WTC11 (cell line): ENCODE results near the gene PTGFR. TPM values are rescaled to one million over a fixed set of nuclear protein-coding genes. Genes with fewer than 3 reads are reported as not detected.

Source experiments
- ATAC-seq: fragments of 200-7000 bp; cut with Tn5 transposase; 2 replicates; pipeline ENCODE4 v1.10.0; 2021; ENCODE audit warnings: mild to moderate bottlenecking, moderate library complexity
- CTCF ChIA-PET: fragments of 300-600 bp; sonication (Branson Sonifier 250); formaldehyde crosslinking; loops from one replicate; lab custom pipeline; 2021; ENCODE audit warnings: antibody characterized with exemption; lab: Charles Lee
- POLR2A ChIA-PET: fragments of 350-600 bp; sonication (Branson Sonifier 250); formaldehyde crosslinking; loops from one replicate; lab custom pipeline; 2021; ENCODE audit warnings: antibody characterized with exemption; lab: Charles Lee
- DNase-seq: peaks from one replicate; pipeline ENCODE4 v3.0.0; 2021; ENCODE audit warnings: low spot score
- H3K27ac Mint-ChIP-seq: 2 replicates; pipeline ENCODE4 v1.8.0; 2021; ENCODE audit warnings: mixed read lengths
- H3K27me3 Mint-ChIP-seq: 2 replicates; pipeline ENCODE4 v1.8.0; 2021; ENCODE audit warnings: low read depth, mild to moderate bottlenecking, moderate library complexity, mixed read lengths
- H3K36me3 Mint-ChIP-seq: 2 replicates; pipeline ENCODE4 v1.8.0; 2021; ENCODE audit warnings: mixed read lengths
- H3K4me1 Mint-ChIP-seq: 2 replicates; pipeline ENCODE4 v1.8.0; 2022; ENCODE audit warnings: mixed read lengths
- H3K4me3 Mint-ChIP-seq: 2 replicates; pipeline ENCODE4 v1.8.0; 2021; ENCODE audit warnings: mild to moderate bottlenecking, moderate library complexity, mixed read lengths
- H3K9me3 Mint-ChIP-seq: 2 replicates; pipeline ENCODE4 v1.8.0; 2021; ENCODE audit warnings: mixed read lengths
- ATF1 ChIP-seq: sonication (generic); formaldehyde crosslinking; IDR thresholded peaks from 2 replicates; pipeline ENCODE4 v1.8.1; 2023; ENCODE audit warnings: mild to moderate bottlenecking, moderate library complexity, missing genetic modification reagents
- E2F1 ChIP-seq: sonication (generic); formaldehyde crosslinking; IDR thresholded peaks from 2 replicates; pipeline ENCODE4 v1.8.0; 2022; ENCODE audit warnings: mild to moderate bottlenecking, missing genetic modification reagents
- ELF4 ChIP-seq: sonication (generic); formaldehyde crosslinking; IDR thresholded peaks from 2 replicates; pipeline ENCODE4 v1.8.1; 2022; ENCODE audit warnings: low read depth, mild to moderate bottlenecking, moderate library complexity, missing genetic modification reagents
- ERG ChIP-seq: fragments of 250-450 bp; sonication (Bioruptor Pico); IDR thresholded peaks from 2 replicates; pipeline ENCODE4 v1.8.0; 2021; ENCODE audit warnings: mild to moderate bottlenecking
- ESRRA ChIP-seq: sonication (generic); formaldehyde crosslinking; IDR thresholded peaks from 2 replicates; pipeline ENCODE4 v1.8.1; 2022; ENCODE audit warnings: mild to moderate bottlenecking, missing genetic modification reagents, borderline replicate concordance
- GRHL2 ChIP-seq: fragments of 250-450 bp; sonication (Bioruptor Pico); IDR thresholded peaks from 2 replicates; pipeline ENCODE4 v1.8.0; 2022; ENCODE audit warnings: mild to moderate bottlenecking, moderate library complexity; ENCODE audit not compliant: insufficient replicate concordance, severe bottlenecking
- JUN ChIP-seq: sonication (generic); formaldehyde crosslinking; IDR thresholded peaks from 2 replicates; pipeline ENCODE4 v1.8.0; 2023; ENCODE audit warnings: mild to moderate bottlenecking, missing genetic modification reagents
- KAT7 ChIP-seq: sonication (generic); formaldehyde crosslinking; IDR thresholded peaks from 2 replicates; pipeline ENCODE4 v1.8.1; 2023; ENCODE audit warnings: missing genetic modification reagents, mild to moderate bottlenecking, borderline replicate concordance
- NR3C1 ChIP-seq: sonication (generic); formaldehyde crosslinking; conservative IDR thresholded peaks from 2 replicates; pipeline ENCODE4 v1.8.1; 2023; ENCODE audit warnings: low read depth, mild to moderate bottlenecking, missing genetic modification reagents
- PRRX2 ChIP-seq: fragments of 250-450 bp; sonication (Bioruptor Pico); IDR thresholded peaks from 2 replicates; pipeline ENCODE4 v1.8.0; 2021; ENCODE audit warnings: mild to moderate bottlenecking
- RELA ChIP-seq: sonication (generic); formaldehyde crosslinking; IDR thresholded peaks from 2 replicates; pipeline ENCODE4 v1.8.1; 2022; ENCODE audit warnings: missing genetic modification reagents, mild to moderate bottlenecking, borderline replicate concordance
- SP1 ChIP-seq: sonication (generic); formaldehyde crosslinking; conservative IDR thresholded peaks from 2 replicates; pipeline ENCODE4 v1.8.1; 2022; ENCODE audit warnings: missing genetic modification reagents
- TEAD1 ChIP-seq: sonication (generic); formaldehyde crosslinking; IDR thresholded peaks from 2 replicates; pipeline ENCODE4 v1.8.0; 2022; ENCODE audit warnings: mild to moderate bottlenecking, missing genetic modification reagents
- ZMAT4 ChIP-seq: fragments of 250-450 bp; sonication (Bioruptor Pico); IDR thresholded peaks from 2 replicates; pipeline ENCODE4 v1.9.0; 2021; ENCODE audit warnings: mild to moderate bottlenecking
- ZNF232 ChIP-seq: sonication (generic); formaldehyde crosslinking; IDR thresholded peaks from 2 replicates; pipeline ENCODE4 v1.8.0; 2022; ENCODE audit warnings: mild to moderate bottlenecking, missing genetic modification reagents
- ZNF423 ChIP-seq: fragments of 250-450 bp; sonication (Bioruptor Pico); IDR thresholded peaks from 2 replicates; pipeline ENCODE4 v2.1.2; 2022; ENCODE audit warnings: mild to moderate bottlenecking, moderate library complexity
- total RNA-seq: library from RNA; stranded (reverse); gene quantifications from 3 replicates; pipeline ENCODE4 v1.2.3, GENCODE V29; 2021
- TF ChIP-seq, protein P1 (sequence below): sonication (generic); formaldehyde crosslinking; IDR thresholded peaks from 2 replicates; pipeline ENCODE4 v1.8.1; 2023; ENCODE audit warnings: mild to moderate bottlenecking, moderate library complexity, missing genetic modification reagents
- TF ChIP-seq, protein P2 (sequence below): sonication (generic); formaldehyde crosslinking; IDR thresholded peaks from 2 replicates; pipeline ENCODE4 v1.8.1; 2023; ENCODE audit warnings: mild to moderate bottlenecking, missing genetic modification reagents
- TF ChIP-seq, protein P3 (sequence below): sonication (generic); formaldehyde crosslinking; IDR thresholded peaks from 2 replicates; pipeline ENCODE4 v1.8.1; 2022; ENCODE audit warnings: low read depth, missing genetic modification reagents, borderline replicate concordance
- TF ChIP-seq, protein P4 (sequence below): sonication (generic); formaldehyde crosslinking; IDR thresholded peaks from 2 replicates; pipeline ENCODE4 v1.8.0; 2023; ENCODE audit warnings: missing genetic modification reagents
- TF ChIP-seq, protein P5 (sequence below): sonication (generic); formaldehyde crosslinking; conservative IDR thresholded peaks from 2 replicates; pipeline ENCODE4 v1.8.1; 2022; ENCODE audit warnings: mild to moderate bottlenecking, missing genetic modification reagents
- TF ChIP-seq, protein P6 (sequence below): sonication (generic); formaldehyde crosslinking; IDR thresholded peaks from 2 replicates; pipeline ENCODE4 v1.8.0; 2022; ENCODE audit warnings: mild to moderate bottlenecking, missing genetic modification reagents

PTGFR gene
- total RNA-seq, 1 experiment from 2014 or later, result 0.04 TPM

DNA sequence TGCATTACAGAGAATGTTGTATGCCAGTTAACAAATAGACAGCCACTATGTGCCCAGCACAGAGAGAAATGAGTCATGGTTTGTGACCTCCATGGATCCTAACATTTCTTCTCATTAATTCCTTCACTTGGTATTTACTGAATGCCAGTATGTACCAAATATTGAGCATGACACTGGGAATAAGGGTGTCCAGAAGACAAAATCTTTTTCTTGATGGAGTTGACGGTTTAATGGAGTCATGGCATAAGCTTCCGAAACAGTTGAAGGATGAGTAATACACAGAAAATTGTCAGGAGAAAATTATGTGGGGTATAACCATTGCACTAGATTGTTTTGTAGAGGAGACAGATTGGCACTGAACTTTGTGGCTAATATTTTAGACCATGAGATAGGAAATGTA, 36.9 kb downstream of the PTGFR start (continued):
- TF ChIP-seq ZMAT4 (no peak), E2F1 (CRISPR knock-in tag) (no peak), ESRRA (no peak)
- TF ChIP-seq, protein P1, sequence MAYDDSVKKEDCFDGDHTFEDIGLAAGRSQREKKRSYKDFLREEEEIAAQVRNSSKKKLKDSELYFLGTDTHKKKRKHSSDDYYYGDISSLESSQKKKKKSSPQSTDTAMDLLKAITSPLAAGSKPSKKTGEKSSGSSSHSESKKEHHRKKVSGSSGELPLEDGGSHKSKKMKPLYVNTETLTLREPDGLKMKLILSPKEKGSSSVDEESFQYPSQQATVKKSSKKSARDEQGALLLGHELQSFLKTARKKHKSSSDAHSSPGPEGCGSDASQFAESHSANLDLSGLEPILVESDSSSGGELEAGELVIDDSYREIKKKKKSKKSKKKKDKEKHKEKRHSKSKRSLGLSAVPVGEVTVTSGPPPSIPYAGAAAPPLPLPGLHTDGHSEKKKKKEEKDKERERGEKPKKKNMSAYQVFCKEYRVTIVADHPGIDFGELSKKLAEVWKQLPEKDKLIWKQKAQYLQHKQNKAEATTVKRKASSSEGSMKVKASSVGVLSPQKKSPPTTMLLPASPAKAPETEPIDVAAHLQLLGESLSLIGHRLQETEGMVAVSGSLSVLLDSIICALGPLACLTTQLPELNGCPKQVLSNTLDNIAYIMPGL (CRISPR knock-in tag), result no peak
- TF ChIP-seq, protein P2, sequence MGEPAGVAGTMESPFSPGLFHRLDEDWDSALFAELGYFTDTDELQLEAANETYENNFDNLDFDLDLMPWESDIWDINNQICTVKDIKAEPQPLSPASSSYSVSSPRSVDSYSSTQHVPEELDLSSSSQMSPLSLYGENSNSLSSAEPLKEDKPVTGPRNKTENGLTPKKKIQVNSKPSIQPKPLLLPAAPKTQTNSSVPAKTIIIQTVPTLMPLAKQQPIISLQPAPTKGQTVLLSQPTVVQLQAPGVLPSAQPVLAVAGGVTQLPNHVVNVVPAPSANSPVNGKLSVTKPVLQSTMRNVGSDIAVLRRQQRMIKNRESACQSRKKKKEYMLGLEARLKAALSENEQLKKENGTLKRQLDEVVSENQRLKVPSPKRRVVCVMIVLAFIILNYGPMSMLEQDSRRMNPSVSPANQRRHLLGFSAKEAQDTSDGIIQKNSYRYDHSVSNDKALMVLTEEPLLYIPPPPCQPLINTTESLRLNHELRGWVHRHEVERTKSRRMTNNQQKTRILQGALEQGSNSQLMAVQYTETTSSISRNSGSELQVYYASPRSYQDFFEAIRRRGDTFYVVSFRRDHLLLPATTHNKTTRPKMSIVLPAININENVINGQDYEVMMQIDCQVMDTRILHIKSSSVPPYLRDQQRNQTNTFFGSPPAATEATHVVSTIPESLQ (CRISPR knock-in tag), result no peak
- TF ChIP-seq, protein P3, sequence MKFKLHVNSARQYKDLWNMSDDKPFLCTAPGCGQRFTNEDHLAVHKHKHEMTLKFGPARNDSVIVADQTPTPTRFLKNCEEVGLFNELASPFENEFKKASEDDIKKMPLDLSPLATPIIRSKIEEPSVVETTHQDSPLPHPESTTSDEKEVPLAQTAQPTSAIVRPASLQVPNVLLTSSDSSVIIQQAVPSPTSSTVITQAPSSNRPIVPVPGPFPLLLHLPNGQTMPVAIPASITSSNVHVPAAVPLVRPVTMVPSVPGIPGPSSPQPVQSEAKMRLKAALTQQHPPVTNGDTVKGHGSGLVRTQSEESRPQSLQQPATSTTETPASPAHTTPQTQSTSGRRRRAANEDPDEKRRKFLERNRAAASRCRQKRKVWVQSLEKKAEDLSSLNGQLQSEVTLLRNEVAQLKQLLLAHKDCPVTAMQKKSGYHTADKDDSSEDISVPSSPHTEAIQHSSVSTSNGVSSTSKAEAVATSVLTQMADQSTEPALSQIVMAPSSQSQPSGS (CRISPR knock-in tag), result no peak

GRCh38 chr1:78533527-78533926, 42.8 kb downstream of the PTGFR start:
- H3K4me3 Mint-ChIP-seq, result no peak overlapping the region
- no peak for ATAC-seq
- CTCF ChIA-PET, result no interaction called here

DNA sequence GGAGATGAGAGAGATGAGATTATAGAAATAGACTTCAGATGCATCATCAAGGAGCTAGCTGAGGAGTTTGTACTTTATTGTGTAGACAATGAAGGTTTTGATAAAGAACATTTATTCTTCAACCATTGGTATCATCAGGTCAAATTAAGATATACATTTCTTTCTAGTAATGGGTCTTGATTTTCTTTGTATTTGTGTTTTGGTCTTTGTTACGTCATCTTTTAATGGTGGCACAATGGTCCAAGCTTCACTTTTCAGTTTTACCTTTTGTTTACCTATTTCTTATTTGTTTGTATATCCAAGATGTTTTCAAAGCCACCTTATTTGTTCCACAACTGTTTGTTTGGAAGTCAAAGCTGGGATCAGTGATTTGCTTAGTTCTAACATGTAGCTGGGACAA, 44.5 kb downstream of the PTGFR start:
- POLR2A ChIA-PET, result no interaction called here
- CTCF ChIA-PET, result no interaction called here
- DNase-seq, result no peak
- H3K9me3 Mint-ChIP-seq, result no peaks in the 10 kb centered on the region
- H3K27me3 Mint-ChIP-seq, result no peaks in the 10 kb centered on the region
- TF ChIP-seq ZNF232, result no peak
- TF ChIP-seq, protein P4, sequence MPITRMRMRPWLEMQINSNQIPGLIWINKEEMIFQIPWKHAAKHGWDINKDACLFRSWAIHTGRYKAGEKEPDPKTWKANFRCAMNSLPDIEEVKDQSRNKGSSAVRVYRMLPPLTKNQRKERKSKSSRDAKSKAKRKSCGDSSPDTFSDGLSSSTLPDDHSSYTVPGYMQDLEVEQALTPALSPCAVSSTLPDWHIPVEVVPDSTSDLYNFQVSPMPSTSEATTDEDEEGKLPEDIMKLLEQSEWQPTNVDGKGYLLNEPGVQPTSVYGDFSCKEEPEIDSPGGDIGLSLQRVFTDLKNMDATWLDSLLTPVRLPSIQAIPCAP (CRISPR knock-in tag), result no peak
- no peaks in the 10 kb centered on the region for H3K36me3 Mint-ChIP-seq
- H3K4me1 Mint-ChIP-seq, result no peaks in the 10 kb centered on the region
- H3K4me3 Mint-ChIP-seq, result no peak overlapping the region
- no peak overlapping the region for H3K27ac Mint-ChIP-seq
- no peak for ATAC-seq

More at GRCh38 chr1:78533527-78533926, 42.8 kb downstream of the PTGFR start:
- Mint-ChIP-seq H3K27me3 (no peaks in the 10 kb centered on the region), H3K9me3 (no peaks in the 10 kb centered on the region), H3K4me1 (no peaks in the 10 kb centered on the region), H3K36me3 (no peaks in the 10 kb centered on the region), H3K27ac (no peak overlapping the region)
- POLR2A ChIA-PET, result no interaction called here
- TF ChIP-seq GRHL2 (CRISPR knock-in tag) (no peak), RELA (CRISPR knock-in tag) (no peak), SP1 (CRISPR knock-in tag) (no peak), JUN (CRISPR knock-in tag) (no peak), TEAD1 (CRISPR knock-in tag) (no peak), ZNF232 (no peak), PRRX2 (CRISPR knock-in tag) (no peak), ELF4 (CRISPR knock-in tag) (no peak), ZNF423 (CRISPR knock-in tag) (no peak), KAT7 (CRISPR knock-in tag) (no peak), NR3C1 (CRISPR knock-in tag) (no peak), ERG (no peak), ATF1 (CRISPR knock-in tag) (no peak)
- TF ChIP-seq, protein P5, sequence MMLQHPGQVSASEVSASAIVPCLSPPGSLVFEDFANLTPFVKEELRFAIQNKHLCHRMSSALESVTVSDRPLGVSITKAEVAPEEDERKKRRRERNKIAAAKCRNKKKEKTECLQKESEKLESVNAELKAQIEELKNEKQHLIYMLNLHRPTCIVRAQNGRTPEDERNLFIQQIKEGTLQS (CRISPR knock-in tag), result no peak
- TF ChIP-seq, protein P6, sequence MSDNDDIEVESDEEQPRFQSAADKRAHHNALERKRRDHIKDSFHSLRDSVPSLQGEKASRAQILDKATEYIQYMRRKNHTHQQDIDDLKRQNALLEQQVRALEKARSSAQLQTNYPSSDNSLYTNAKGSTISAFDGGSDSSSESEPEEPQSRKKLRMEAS (CRISPR knock-in tag), result no peak
- no peak for DNase-seq
